Effector memory CD4-positive, alpha-beta T cell (primary cell): Measurements from ENCODE around the gene CDH6.

Experiments used
- DNase-seq, 3 donors: peaks; one replicate each; pipeline ENCODE4 v3.0.0-alpha.2; 2020
- H3K27ac ChIP-seq: 2 replicates; pipeline ENCODE4 v1.7.0; 2013; ENCODE audit warnings: mild to moderate bottlenecking, low read length, moderate library complexity; ENCODE audit not compliant: insufficient read depth, poor library complexity, severe bottlenecking
- H3K27me3 ChIP-seq: replicated peaks from 2 replicates; pipeline ENCODE4 v1.7.0; 2013; ENCODE audit warnings: mild to moderate bottlenecking, low read length; ENCODE audit not compliant: insufficient read depth, control insufficient read depth, poor library complexity, severe bottlenecking
- H3K36me3 ChIP-seq: 2 replicates; pipeline ENCODE4 v1.7.0; 2013; ENCODE audit warnings: mild to moderate bottlenecking, low read length, moderate library complexity; ENCODE audit not compliant: control insufficient read depth, insufficient read depth
- H3K4me1 ChIP-seq: 2 replicates; pipeline ENCODE4 v1.7.0; 2013; ENCODE audit warnings: low read length, mild to moderate bottlenecking; ENCODE audit not compliant: control insufficient read depth, insufficient read depth, poor library complexity, severe bottlenecking
- H3K4me3 ChIP-seq: 2 replicates; pipeline ENCODE4 v1.7.0; 2013; ENCODE audit warnings: low read length, low read depth, mild to moderate bottlenecking; ENCODE audit not compliant: insufficient read depth, poor library complexity, severe bottlenecking
- H3K9me3 ChIP-seq: 2 replicates; pipeline ENCODE4 v1.7.0; 2013; ENCODE audit warnings: mild to moderate bottlenecking, low read length, moderate library complexity; ENCODE audit not compliant: control insufficient read depth

The CDH6 gene

DNA sequence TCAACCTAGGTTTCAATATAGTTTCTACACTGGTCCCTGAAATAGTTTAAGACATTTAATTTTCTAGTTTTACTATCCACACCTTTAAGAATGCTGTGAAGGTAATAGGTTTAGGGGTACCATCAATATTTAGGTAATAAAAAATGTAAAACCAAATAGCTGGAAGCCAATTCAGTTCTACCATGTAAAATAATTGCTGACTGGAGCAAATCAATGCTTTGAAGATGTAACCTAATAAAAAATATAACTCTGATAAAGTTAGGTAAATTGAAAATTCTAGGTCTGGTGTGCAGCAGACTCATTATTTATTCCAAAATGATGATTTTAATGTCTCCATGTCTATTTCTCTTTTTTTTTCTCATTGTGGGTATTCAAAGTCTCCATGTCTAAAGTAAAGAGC is 21.8 kb downstream of the CDH6 start:
- H3K27ac ChIP-seq: no peak overlapping the region
- H3K4me3 ChIP-seq: no peak overlapping the region
- no peaks in the 10 kb centered on the region for H3K9me3 ChIP-seq
- no peaks in the 10 kb centered on the region for H3K4me1 ChIP-seq
- H3K27me3 ChIP-seq: no peaks in the 10 kb centered on the region
- DNase-seq: no peak
- no peaks in the 10 kb centered on the region for H3K36me3 ChIP-seq

DNA sequence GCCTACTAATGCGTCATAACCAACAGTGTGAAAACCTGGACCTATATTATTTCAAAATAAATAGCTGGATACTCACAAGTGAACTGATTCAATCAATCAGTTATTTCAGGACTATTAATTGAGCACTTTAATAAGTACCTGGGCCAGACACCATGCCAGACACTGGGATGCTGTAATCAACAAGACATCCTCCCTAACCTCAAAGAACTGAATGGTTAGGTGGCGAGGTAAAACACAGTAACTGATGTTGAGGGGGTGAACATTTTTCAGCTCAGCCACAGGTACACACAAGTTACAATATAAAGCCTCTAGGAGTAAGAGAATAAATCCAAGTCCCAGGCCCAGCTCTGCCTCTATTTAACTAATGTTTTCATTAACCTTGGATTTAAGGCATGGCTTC is 24.0 kb downstream of the CDH6 start:
- Histone ChIP-seq H3K4me3 (no peak overlapping the region), H3K4me1 (no peaks in the 10 kb centered on the region), H3K36me3 (no peaks in the 10 kb centered on the region), H3K27ac (no peak overlapping the region), H3K27me3 (no peaks in the 10 kb centered on the region), H3K9me3 (no peaks in the 10 kb centered on the region)
- DNase-seq: no peak

DNA sequence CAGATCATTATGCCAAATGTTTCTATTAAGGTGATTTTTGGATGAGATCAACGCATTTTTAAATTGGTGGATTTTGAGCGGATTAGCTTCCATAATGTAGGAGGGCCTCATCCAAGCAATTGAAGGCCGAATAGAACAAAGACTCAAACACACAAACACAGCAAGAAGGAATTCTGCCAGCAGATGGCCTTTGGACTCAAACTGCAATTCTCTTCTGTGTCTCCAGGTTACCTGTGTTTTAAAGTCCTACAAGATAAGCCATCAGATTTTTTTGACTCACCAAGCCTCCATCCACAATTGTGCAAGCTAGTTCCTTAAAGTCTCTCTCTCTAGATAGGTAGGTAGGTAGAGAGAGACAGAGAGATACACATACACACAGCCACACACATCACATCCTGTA is 25.5 kb downstream of the CDH6 start:
- no peaks in the 10 kb centered on the region for H3K27me3 ChIP-seq
- DNase-seq: no peak
- H3K4me1 ChIP-seq: no peaks in the 10 kb centered on the region
- H3K27ac ChIP-seq: no peak overlapping the region
- no peaks in the 10 kb centered on the region for H3K9me3 ChIP-seq
- no peak overlapping the region for H3K4me3 ChIP-seq
- H3K36me3 ChIP-seq: no peaks in the 10 kb centered on the region

DNA sequence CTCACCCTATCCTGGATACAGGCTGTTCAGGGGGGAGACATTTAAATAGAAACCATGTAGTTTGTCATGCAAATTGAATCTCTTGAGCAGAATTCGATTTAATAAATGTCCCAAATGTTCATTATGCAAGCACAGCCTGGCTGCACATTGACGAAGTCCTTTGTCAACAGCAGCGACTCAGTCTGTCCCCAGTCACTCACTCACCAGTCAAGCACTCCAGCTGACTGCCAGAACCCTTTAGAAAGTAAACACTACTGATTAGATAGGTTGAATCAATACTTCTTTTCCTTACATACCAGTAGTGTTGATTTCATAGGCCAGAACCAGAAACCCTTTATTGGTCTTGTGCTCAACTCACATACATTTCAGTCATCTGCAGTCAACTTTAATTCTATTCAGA is 27.5 kb downstream of the CDH6 start:
- Histone ChIP-seq H3K36me3 (no peaks in the 10 kb centered on the region), H3K4me3 (no peak overlapping the region), H3K9me3 (no peaks in the 10 kb centered on the region), H3K4me1 (no peaks in the 10 kb centered on the region), H3K27me3 (no peaks in the 10 kb centered on the region), H3K27ac (no peak overlapping the region)
- DNase-seq: no peak

GRCh38 chr5:31225118-31225517 is 31.6 kb downstream of the CDH6 start:
- no peaks in the 10 kb centered on the region for H3K9me3 ChIP-seq
- H3K36me3 ChIP-seq: no peaks in the 10 kb centered on the region
- H3K27me3 ChIP-seq: no peaks in the 10 kb centered on the region
- no peaks in the 10 kb centered on the region for H3K4me1 ChIP-seq
- DNase-seq: no peak
- no peak overlapping the region for H3K27ac ChIP-seq
- no peak overlapping the region for H3K4me3 ChIP-seq

DNA sequence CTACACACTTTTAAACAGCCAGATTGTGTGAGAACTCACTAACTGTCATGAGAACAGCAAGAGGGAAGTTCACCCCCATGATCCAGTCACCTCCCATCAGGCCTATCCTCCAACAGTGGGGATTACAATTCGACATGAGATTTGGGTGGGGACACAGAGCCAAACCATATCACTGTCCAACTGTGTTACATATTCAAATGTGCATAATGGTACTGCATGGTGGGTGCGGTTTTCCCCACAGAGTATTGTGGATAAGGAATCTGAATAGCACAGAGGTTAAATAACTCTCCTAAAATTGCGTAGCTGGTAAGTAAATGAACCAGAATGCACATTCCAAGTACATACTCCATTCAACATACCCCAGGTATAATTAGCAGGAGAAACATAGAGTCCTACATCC is 32.1 kb downstream of the CDH6 start:
- no peaks in the 10 kb centered on the region for H3K9me3 ChIP-seq
- H3K27me3 ChIP-seq: no peaks in the 10 kb centered on the region
- DNase-seq: no peak

GRCh38 chr5:31226651-31227050 is 33.2 kb downstream of the CDH6 start:
- Histone ChIP-seq H3K27ac (no peak overlapping the region), H3K4me3 (no peak overlapping the region), H3K36me3 (no peaks in the 10 kb centered on the region), H3K4me1 (no peaks in the 10 kb centered on the region), H3K9me3 (no peaks in the 10 kb centered on the region), H3K27me3 (no peaks in the 10 kb centered on the region)
- no peak for DNase-seq

More for the DNA sequence above, 32.1 kb downstream of the CDH6 start:
- no peak overlapping the region for H3K27ac ChIP-seq
- no peaks in the 10 kb centered on the region for H3K4me1 ChIP-seq
- no peaks in the 10 kb centered on the region for H3K36me3 ChIP-seq
- no peak overlapping the region for H3K4me3 ChIP-seq

DNA sequence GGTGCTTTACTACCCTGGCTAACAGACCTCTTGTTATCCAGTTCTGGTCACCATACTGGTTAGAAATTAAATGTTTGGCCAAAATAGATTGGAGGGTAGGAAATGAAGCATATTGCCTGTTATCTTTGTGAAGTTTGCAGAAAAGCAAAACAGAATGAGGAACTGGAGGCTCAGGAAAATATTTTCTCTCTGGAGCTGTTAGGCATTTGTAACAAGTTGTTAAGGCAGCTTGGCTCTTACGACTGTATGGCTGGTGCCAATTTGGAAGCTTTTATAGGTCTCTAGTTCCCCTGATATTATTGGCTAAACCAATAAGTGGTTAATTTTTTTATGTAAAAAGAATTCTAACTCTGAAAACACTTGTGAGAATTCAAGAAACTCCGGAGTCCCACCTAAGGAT is 35.8 kb downstream of the CDH6 start:
- H3K27ac ChIP-seq: no peak overlapping the region
- no peaks in the 10 kb centered on the region for H3K9me3 ChIP-seq
- H3K4me1 ChIP-seq: no peaks in the 10 kb centered on the region
- H3K36me3 ChIP-seq: no peaks in the 10 kb centered on the region
- no peak overlapping the region for H3K4me3 ChIP-seq
- no peaks in the 10 kb centered on the region for H3K27me3 ChIP-seq
- DNase-seq: no peak

DNA sequence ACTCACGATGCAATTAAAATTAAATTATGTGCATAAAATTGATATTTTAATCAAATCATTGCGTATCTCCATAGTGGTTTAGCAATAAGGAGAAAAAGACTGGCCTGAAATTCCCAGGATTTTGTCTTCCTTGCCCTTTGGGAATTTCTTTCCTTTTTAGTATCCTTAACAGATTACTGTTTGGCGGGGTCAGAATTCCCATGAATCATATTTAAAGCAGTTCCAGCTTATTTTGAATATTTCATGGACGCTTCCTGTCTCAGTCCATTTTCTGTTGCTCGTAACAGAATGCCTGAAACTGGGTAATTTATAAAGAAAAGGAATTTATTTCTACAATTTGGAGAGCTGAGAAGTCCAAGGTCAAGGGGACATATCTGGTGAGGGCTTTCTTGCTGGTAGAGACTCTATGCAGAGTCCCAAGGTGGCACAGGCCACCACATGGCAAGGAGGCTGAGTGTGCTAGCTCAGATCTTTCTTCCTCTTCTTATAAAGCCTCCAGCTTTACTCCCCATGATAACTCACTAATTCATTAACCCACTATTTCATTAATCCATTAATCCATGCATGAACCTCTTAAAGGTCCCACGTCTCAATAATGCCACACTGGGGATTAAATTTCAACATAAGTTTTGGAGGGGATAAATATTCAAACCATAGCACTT is 37.8 kb downstream of the CDH6 start:
- no peaks in the 10 kb centered on the region for H3K27me3 ChIP-seq
- H3K9me3 ChIP-seq: no peaks in the 10 kb centered on the region
- no peaks in the 10 kb centered on the region for H3K36me3 ChIP-seq
- H3K27ac ChIP-seq: no peak overlapping the region
- DNase-seq: no peak
- no peak overlapping the region for H3K4me3 ChIP-seq
- no peaks in the 10 kb centered on the region for H3K4me1 ChIP-seq

- H3K27me3 ChIP-seq: no peaks in the 10 kb centered on the region
- DNase-seq: no peak
- no peak overlapping the region for H3K4me3 ChIP-seq
- no peaks in the 10 kb centered on the region for H3K9me3 ChIP-seq
- no peaks in the 10 kb centered on the region for H3K36me3 ChIP-seq
- H3K4me1 ChIP-seq: no peaks in the 10 kb centered on the region
- H3K27ac ChIP-seq: no peak overlapping the region
These were observed 38.9 kb downstream of the CDH6 start for GRCh38 chr5:31232273-31232888.
